SW 1271 (cell line): Measurements from ENCODE around the gene EPHB4.
A peak's percentile ranks its signal among the peaks of the same experiment; 100 is the strongest.
"Not testable (repeated sequence)": the region's sequence is repeated elsewhere in the genome, so short reads cannot be mapped to it uniquely, and the experiment has no call there.

Source experiments
- DNase-seq, 2 experiments: peaks; one replicate each; lab custom pipeline; 2025; lab: John Stamatoyannopoulos, UW

Gene EPHB4

GRCh38 chr7:100827330-100828226, at the start of gene EPHB4:
Gene EPHB4 (minus strand): TSS chr7:100827523. CDS start chr7:100827030, 493 bp downstream.
- peak; percentile 72 to 86 for DNase-seq

GRCh38 chr7:100875356-100875751, 48.0 kb upstream of the EPHB4 start:
- no peak for DNase-seq

DNA sequence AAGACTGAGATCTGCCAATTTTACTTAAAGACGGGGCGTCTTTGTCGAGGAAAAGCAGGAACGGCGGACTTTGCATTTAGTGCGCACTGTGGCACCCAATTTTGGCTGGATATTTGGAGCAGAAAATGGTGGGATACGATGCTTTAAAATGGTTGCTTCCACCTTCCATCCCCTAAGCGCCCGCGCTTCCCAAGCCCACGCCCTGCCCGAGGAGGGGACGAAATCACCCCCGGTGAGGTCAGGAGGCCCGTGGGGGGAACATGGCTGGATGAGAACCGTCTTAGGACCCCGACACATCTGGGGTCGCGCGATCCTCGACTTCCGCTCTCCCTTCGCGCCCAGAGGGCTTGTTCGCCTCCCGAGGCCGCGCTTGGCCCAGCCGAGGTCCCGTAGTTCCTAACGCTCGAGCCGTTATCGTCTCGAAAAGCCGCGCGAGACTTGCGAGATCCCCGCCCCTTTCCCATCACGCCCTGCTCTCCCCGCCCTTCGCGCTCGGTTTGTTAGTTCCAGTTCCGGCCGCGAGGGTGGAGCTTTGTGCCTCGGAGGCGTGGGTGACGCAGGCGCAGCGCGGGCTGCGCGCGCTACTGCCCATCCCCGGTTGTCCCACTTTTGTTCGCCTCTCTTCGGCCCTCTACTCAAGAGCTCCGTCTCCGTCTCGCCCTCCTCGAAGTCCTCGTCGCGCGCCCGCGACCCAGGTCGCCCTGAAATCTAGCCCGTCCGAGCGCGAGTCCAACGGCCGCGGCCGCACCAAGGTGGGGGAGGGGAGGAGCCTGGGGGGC, 47.4 kb upstream of the EPHB4 start, which contains the start of gene SRRT:
TSS of gene SRRT (plus strand) at position 527 of the 779 bp plus-strand sequence. CDS start 488 bp downstream, outside the sequence.
- DNase-seq: peak; percentile 95 to 97

DNA sequence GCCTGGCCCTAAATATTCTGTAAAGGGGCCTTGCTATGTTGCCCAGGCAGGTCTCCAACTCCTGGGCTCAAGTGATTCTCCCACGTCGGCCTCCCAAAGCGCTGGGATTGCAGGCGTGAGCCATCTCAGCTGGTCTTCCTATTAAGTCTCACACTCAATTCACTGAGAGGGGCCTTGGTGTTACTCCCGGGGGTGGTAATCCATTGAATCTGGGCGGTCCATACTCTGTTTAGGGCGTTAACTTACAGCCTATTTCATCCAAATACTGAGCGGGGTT, 46.9 kb upstream of the EPHB4 start:
- DNase-seq: no peak

- DNase-seq: no peak
Observed at GRCh38 chr7:100873599-100874299, 46.4 kb upstream of the EPHB4 start.

GRCh38 chr7:100867776-100868485, 40.6 kb upstream of the EPHB4 start:
- no peak for DNase-seq

GRCh38 chr7:100867040-100867775, 39.9 kb upstream of the EPHB4 start, which contains the start of gene TRIP6:
Gene TRIP6 (plus strand): TSS chr7:100867387. CDS start chr7:100867498, 111 bp downstream.
- DNase-seq: peak; percentile 73 to 77

DNA sequence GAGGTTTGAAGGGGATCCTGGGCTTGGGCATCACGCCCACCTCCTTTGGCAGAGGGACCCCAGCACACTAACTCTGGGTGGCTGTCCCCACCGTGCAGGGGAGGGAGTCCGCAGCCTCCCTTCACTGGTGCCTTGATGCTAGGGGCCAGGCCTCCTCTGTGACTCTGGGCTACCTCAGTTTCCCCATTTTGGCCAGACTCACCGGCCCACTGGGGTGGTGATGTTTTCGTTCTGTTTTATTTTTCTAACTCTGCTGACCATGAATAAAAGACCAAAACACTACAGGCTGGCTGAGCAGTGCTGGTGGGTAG, 39.4 kb upstream of the EPHB4 start:
- DNase-seq: no peak

DNA sequence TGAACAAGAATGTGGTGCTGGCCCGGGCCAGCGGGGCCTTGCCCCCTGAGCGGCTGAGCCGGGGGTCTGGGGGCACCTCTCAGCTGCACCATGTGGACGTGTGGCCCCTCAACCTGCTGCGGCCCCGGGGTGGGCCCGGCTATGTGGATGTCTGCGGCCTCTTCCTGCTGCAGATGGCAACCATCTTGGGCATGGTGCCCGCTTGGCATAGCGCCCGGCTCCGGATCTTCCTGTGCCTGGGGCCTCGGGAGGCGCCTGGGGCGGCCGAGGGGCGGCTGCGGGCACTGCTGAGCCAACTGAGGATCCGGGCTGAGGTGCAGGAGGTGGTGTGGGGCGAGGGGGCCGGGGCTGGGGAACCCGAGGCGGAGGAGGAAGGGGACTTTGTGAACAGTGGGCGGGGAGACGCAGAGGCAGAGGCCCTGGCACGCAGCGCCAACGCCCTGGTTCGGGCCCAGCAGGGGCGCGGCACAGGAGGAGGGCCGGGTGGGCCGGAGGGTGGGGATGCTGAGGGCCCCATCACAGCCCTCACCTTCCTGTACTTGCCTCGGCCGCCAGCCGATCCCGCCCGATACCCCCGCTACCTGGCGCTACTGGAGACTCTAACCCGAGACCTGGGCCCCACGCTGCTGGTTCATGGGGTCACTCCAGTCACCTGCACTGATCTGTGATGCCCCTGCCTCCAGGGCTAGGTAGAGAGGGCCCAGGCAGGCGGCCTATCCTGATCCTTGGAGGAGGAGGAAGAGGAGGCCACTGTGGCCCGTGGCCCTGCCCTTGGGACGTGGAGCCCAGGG, 38.8 kb upstream of the EPHB4 start:
- DNase-seq: no peak

DNA sequence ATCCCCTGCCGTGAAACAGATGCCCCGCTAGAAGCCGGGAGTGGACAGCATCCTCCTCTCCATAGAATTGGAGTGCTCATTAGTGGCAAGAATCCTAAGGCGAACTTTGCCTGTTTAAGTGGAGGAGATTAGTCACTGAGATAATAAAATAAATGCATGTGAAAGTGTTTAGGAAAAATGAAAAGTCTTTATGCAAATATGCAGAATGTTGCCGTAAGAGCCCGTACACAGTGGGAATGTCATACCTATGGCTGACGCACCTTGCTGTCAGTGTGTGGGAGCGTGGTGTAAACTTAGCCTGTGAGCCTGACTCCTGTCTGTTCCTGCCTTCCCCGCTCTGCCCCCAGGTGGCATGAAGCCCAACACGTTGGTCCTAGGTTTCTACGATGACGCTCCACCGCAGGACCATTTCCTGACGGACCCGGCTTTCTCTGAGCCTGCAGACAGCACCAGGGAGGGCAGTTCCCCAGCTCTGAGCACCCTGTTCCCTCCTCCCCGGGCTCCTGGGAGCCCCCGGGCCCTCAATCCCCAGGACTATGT, 38.1 kb upstream of the EPHB4 start:
- no peak for DNase-seq

GRCh38 chr7:100864263-100864845, 37.0 kb upstream of the EPHB4 start:
- DNase-seq: no peak

DNA sequence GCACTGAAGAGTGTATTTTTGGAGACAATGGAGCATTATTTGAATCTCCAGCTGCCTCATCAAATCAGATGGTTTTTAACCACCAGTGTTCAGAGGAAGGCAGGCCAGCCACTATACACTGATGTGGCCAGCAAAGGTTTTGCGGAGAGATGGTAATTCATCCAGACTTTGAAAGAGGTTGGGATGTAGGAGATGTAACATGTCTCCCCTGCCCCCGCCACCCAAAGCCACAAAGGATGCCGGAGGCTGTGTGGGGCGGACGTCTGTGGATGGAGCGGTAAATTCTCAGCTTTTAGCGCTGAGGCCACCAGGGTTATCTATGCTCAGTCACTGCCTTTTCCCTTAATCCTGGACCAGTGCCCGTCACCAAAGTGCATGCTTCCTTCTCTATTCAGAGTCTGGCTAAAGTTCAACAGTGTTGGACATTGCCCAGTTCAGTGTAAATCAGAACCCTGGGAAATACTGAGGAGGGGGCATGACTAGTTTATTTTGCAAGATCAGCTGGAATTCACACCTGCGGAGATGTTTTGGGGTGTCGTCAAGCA, 36.2 kb upstream of the EPHB4 start:
- no peak for DNase-seq

- no peak for DNase-seq
Observed at GRCh38 chr7:100861616-100861985, 34.3 kb upstream of the EPHB4 start.

GRCh38 chr7:100860702-100861615, 33.6 kb upstream of the EPHB4 start:
- no peak for DNase-seq

DNA sequence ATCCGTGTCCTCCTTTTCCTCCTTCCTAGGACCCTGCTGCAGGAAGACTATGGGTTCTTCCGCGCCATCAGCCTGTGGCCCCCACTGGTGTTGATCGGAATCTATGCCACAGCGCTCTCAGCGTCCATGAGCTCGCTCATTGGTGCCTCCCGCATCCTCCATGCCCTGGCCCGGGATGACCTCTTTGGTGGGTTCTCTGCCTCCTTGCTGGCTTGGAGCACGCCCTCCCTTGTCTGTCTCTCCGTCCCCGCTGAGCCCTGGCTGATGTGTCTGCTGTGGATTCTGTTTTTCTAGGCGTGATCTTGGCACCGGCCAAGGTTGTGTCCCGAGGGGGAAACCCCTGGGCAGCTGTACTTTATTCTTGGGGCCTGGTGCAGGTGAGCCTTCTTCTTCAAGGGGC, 32.5 kb upstream of the EPHB4 start:
- DNase-seq: no peak

DNA sequence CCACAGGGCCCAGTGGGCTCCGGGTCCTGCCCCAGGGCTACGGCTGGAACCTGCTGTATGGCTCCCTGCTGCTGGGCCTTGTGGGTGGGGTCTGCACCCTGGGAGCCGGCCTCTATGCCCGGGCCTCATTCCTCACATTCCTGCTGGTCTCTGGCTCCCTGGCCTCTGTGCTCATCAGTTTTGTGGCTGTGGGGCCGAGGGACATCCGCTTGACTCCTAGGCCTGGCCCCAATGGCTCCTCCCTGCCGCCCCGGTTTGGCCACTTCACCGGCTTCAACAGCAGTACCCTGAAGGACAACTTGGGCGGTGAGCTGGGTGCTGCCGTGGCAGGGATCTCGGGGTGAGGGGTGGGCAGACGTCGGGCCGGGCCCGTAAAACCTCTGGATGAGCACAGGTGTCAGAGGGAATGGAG, 29.6 kb upstream of the EPHB4 start:
- no peak for DNase-seq

DNA sequence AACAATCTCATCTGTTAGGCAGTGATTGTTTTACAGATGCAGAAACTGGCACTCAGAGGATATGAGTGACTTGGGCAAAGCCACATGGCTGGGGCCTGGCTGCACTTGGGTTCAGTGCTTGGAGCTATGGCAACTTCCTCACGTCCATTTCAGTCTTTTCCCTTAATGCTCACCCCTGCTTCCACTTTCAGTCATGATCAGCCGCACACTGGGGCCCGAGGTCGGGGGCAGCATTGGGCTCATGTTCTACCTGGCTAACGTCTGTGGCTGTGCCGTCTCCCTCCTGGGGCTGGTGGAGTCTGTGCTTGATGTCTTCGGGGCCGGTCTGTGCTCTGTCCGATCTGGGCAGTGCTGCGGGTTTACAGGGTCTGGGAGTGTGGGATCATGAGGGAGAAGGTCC, 28.2 kb upstream of the EPHB4 start:
- no peak for DNase-seq

- DNase-seq: not testable (repeated sequence)
Observed at GRCh38 chr7:100854899-100855298, 27.6 kb upstream of the EPHB4 start.
